Gastroesophageal sphincter (tissue), 4 donors: ENCODE measurements around the gene NOX3. TPM values are rescaled to one million over a fixed set of nuclear protein-coding genes. Genes with fewer than 3 reads are reported as not detected.

ENCODE experiments used
- ATAC-seq: fragments of 150-250 bp; one replicate; pipeline ENCODE4 v1.9.1; 2016; ENCODE audit warnings: mild to moderate bottlenecking, moderate library complexity
- H3K27ac ChIP-seq, 4 donors: fragments of 200-600 bp; sonication (generic) in 3 of 4; 1 replicate in 3 of 4; 2 replicates in 1 of 4; pipeline ENCODE4 v1.5.1; 2016 to 2019
- H3K27me3 ChIP-seq: fragments of 200-600 bp; sonication (generic); one replicate; pipeline ENCODE4 v1.5.1; 2019
- H3K36me3 ChIP-seq, 2 donors: fragments of 200-600 bp; sonication (generic); one replicate each; pipeline ENCODE4 v1.5.1; 2019; ENCODE audit warnings: control low read depth in 1 of 2
- H3K4me1 ChIP-seq, 3 donors: fragments of 200-600 bp; sonication (generic); 1 replicate in 2 of 3; 2 replicates in 1 of 3; pipeline ENCODE4 v1.5.1; 2016 to 2019; ENCODE audit warnings: control low read depth in 2 of 3
- H3K4me3 ChIP-seq, 2 donors: fragments of 200-600 bp; sonication (generic); one replicate each; pipeline ENCODE4 v1.5.1; 2019; ENCODE audit warnings: mild to moderate bottlenecking in 1 of 2, moderate library complexity in 1 of 2
- H3K9me3 ChIP-seq, 3 donors: fragments of 200-600 bp; sonication (generic); one replicate each; pipeline ENCODE4 v1.5.1; 2017 to 2019; ENCODE audit warnings: control low read depth in 2 of 3
- EP300 ChIP-seq: sonication (generic); formaldehyde crosslinking; IDR thresholded peaks from one replicate; pipeline ENCODE4 v1.6.1; 2017; ENCODE audit warnings: antibody characterized with exemption, mild to moderate bottlenecking
- POLR2A ChIP-seq, 2 donors: fragments of 450-650 bp; IDR thresholded peaks; one replicate each; pipeline ENCODE4 v1.6.1; 2017; ENCODE audit warnings: antibody characterized with exemption in 2 of 2, mild to moderate bottlenecking in 2 of 2, moderate library complexity in 1 of 2
- POLR2AphosphoS5 ChIP-seq: sonication (generic); formaldehyde crosslinking; IDR thresholded peaks from one replicate; pipeline ENCODE4 v1.6.1; 2017; ENCODE audit warnings: antibody characterized with exemption
- WGBS, 2 donors: methylation state at CpG; one replicate each; pipeline ENCODE4 v1.1.5; 2018; ENCODE audit warnings: low coverage in 1 of 2; 5-methylcytosine and 5-hydroxymethylcytosine counted together
- total RNA-seq, 4 donors: library from RNA; depleted of rRNA; stranded (reverse); fragments of >200 nt; gene quantifications; one replicate each; pipeline ENCODE4 v1.1.0, GENCODE V29; 2016
- TF ChIP-seq, protein P1 (sequence below), 4 experiments: fragments of 200-600 bp in 2 of 4; fragments of 450-650 bp in 2 of 4; sonication (generic) in 1 of 4; IDR thresholded peaks; one replicate each; pipeline ENCODE4 v1.5.1; 2017 to 2019; ENCODE audit warnings: antibody characterized with exemption in 4 of 4, mild to moderate bottlenecking in 2 of 4, moderate library complexity in 2 of 4

NOX3 gene
- total RNA-seq, 4 donors from 2014 or later: 0.54 TPM; not detected in 3

DNA sequence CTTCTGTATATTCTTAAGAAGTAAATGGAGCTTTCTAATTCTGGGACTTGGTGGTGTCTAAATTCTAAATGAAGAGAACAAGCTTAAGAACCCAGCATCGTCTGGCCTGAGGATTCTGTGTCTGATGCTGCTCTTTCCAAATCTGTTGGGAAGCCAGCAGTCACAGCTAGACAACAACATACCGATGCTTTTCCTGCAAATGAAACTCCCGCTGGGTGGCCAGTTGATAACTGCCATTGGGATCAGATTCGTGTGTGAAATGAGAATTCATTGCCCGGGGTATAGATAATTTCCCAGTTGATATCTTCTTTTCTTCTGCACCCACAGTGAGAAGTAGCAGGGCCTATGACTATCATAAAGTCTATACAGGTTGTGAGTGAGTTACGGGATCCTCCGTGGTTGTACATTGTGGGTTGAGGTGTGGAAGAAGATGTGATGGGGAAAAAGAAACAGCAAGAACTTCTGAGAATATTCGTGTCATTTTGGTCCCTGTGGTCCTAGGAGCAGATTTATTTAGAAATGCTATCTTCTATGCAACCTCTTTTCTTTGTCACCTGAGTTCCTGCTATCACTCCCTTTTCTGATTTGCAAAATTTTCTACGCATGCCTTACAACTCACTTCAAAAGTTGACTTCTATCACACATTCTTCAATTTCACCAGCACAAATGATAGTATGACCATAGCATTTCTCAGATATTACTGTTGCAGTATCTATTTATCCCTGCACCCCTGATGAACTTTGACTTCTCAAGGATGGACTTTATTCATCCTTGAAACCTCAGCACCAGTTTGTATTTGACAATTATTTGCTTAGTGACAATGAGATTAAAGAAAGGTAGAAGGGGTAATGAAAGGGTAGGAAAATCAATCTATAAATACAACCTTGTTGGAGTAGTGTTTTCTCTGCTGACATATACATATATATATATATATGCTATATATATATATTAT is 10.4 kb downstream of the NOX3 start:
- Histone ChIP-seq H3K9me3 (no peaks in the 10 kb centered on the region), H3K36me3 (no peaks in the 10 kb centered on the region), H3K27me3 (no peaks in the 10 kb centered on the region), H3K4me3 (no peak overlapping the region), H3K4me1 (peaks cover 0 to 10% (median 4%) of the 10 kb centered on the region in 3 donors), H3K27ac (no peak overlapping the region)
- TF ChIP-seq POLR2AphosphoS5 (no peak), POLR2A (IDR thresholded peaks at IDR 0.05) (no peak)
- no peak for ATAC-seq
- WGBS, 2 donors: 73 to 89% methylated on average over 6 to 9 of the region's 9 CpGs

DNA sequence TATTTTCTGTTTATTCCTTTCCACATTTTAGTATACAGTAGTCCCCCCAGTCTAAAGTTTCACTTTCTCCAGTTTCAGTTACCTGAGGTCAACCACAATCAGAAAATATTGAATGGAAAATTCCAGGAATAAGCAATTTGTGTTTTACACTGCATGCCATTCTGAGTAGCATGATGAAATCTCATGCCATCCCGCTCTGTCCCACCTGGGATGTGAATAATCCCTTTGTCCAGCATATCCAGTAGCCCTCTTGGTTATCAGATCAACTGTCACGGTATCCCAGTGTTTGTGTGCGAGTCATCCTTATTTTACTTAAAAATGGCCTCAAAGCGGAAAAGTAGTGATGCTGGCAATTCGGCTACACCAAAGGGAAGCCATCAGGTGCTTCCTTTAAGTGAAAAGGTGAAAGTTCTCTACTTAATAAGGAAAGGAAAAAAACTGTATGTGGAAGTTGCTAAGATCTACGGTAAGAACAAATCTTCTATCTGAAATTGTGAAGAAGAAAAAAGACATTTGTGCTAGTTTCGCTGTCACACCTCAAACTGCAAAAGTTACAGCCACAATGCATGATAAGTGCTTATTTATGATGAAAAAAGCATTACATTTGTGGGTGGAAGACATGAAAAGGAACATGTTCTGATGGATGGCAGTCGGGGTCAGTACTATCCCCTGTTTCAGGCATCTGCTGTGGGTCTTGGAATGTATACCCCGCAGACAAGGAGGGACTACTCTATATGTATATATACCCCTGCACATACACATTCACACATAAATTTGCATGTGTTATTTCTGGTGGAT is 11.3 kb downstream of the NOX3 start:
- no peak for ATAC-seq
- WGBS, 2 donors: 78 to 89% methylated on average over 5 to 9 of the region's 9 CpGs
- Histone ChIP-seq H3K27me3 (no peaks in the 10 kb centered on the region), H3K4me1 (peaks cover 0 to 8% (median 2%) of the 10 kb centered on the region in 3 donors), H3K36me3 (no peaks in the 10 kb centered on the region), H3K27ac (no peak overlapping the region), H3K4me3 (no peak overlapping the region), H3K9me3 (no peaks in the 10 kb centered on the region)
- TF ChIP-seq EP300 (no peak), POLR2AphosphoS5 (no peak), POLR2A (IDR thresholded peaks at IDR 0.05) (no peak)
- TF ChIP-seq, protein P1, sequence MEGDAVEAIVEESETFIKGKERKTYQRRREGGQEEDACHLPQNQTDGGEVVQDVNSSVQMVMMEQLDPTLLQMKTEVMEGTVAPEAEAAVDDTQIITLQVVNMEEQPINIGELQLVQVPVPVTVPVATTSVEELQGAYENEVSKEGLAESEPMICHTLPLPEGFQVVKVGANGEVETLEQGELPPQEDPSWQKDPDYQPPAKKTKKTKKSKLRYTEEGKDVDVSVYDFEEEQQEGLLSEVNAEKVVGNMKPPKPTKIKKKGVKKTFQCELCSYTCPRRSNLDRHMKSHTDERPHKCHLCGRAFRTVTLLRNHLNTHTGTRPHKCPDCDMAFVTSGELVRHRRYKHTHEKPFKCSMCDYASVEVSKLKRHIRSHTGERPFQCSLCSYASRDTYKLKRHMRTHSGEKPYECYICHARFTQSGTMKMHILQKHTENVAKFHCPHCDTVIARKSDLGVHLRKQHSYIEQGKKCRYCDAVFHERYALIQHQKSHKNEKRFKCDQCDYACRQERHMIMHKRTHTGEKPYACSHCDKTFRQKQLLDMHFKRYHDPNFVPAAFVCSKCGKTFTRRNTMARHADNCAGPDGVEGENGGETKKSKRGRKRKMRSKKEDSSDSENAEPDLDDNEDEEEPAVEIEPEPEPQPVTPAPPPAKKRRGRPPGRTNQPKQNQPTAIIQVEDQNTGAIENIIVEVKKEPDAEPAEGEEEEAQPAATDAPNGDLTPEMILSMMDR (IDR thresholded peaks at IDR 0.05): no peak

DNA sequence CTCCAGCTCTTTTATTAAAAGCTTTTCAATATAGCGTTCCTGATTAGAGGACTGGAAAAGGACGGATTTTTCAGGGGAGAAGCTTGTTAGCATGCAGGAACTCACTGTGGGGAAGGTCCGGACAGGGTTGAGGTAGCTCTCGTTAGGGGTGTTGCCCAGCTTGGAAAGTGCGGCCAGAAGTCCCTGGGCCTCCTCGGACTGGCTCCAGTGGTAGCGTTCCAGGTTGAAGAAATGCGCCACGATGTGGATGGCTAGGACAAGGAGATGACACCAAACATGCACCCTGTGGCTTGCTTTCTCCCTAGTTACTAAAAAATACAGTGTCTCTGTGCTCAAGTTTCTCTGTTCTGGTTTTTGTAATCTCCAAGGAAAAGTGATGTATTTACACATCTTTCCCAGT is 12.5 kb downstream of the NOX3 start:
- no peak for ATAC-seq
- 65 to 100% methylated on average over 1 to 9 of the region's 9 CpGs for WGBS, 2 donors
- no peak overlapping the region for H3K27ac ChIP-seq
- no peaks in the 10 kb centered on the region for H3K36me3 ChIP-seq
- H3K9me3 ChIP-seq: no peaks in the 10 kb centered on the region
- no peaks in the 10 kb centered on the region for H3K4me1 ChIP-seq
- no peaks in the 10 kb centered on the region for H3K27me3 ChIP-seq
- TF ChIP-seq, protein P1 (IDR thresholded peaks at IDR 0.05): no peak
- TF ChIP-seq POLR2A (IDR thresholded peaks at IDR 0.05) (no peak), EP300 (no peak), POLR2AphosphoS5 (no peak)
- H3K4me3 ChIP-seq: no peak overlapping the region

DNA sequence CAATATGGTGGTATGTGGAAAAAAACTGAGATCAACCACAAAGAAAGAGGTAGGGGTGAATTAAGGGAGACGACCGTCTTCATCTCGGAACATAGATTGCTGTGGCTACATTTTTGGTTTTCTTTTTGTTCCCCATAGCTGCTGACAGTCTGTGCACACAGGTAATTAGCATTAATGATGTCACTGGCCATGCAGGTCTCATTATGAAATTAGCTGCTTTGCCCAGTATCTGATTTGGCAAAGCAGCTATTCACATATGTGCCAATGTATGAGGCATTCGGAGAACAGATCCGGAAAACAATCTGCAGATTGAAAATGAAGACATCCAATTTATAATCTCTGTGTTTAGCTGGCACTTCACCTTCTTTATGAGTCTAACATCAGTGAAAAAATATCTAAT is 13.1 kb downstream of the NOX3 start:
- Histone ChIP-seq H3K27me3 (no peaks in the 10 kb centered on the region), H3K27ac (no peak overlapping the region), H3K4me3 (no peak overlapping the region), H3K36me3 (no peaks in the 10 kb centered on the region), H3K4me1 (peaks cover 0 to under 1% (median 0%) of the 10 kb centered on the region in 3 donors), H3K9me3 (no peaks in the 10 kb centered on the region)
- ATAC-seq: no peak
- 93 to 96% methylated on average over 4 to 5 of the region's 5 CpGs for WGBS, 2 donors
- TF ChIP-seq POLR2AphosphoS5: no peak
- TF ChIP-seq, protein P1 (IDR thresholded peaks at IDR 0.05): no peak
- no peak for TF ChIP-seq EP300
- no peak for TF ChIP-seq POLR2A (IDR thresholded peaks at IDR 0.05)

DNA sequence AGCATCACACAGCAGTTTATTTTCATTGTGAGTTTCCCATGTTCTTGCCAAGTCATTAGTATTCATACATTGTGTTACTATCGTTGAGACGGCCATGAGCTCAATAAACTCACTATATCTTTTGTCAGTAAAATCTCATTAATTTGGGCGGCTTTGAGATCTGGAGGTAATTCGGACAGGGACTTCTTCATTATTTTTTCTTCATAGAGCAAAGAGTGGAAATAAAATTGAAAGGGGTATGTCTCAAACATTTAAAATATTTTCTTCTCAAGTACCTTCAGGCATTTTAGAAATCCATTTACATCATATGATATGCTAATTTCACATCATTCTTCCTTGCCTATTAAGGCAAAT is 14.6 kb downstream of the NOX3 start:
- H3K36me3 ChIP-seq: no peaks in the 10 kb centered on the region
- peaks cover 0 to 9% (median 0%) of the 10 kb centered on the region in 3 donors for H3K4me1 ChIP-seq
- H3K27ac ChIP-seq: no peak overlapping the region
- H3K9me3 ChIP-seq: no peaks in the 10 kb centered on the region
- H3K4me3 ChIP-seq: no peak overlapping the region
- ATAC-seq: no peak
- no peaks in the 10 kb centered on the region for H3K27me3 ChIP-seq
- 47 to 57% methylated on average over 4 of the region's 4 CpGs for WGBS, 2 donors
- TF ChIP-seq EP300 (no peak), POLR2AphosphoS5 (no peak), POLR2A (IDR thresholded peaks at IDR 0.05) (no peak)
- TF ChIP-seq, protein P1 (IDR thresholded peaks at IDR 0.05): no peak
